HepG2 (cell line): ENCODE data around the gene SCMH1. TPM values are rescaled to one million over a fixed set of nuclear protein-coding genes. Genes with fewer than 3 reads are reported as not detected.

Experiments used
- ATAC-seq: fragments of 200-7000 bp; cut with Tn5 transposase; 3 replicates; pipeline ENCODE4 v1.9.1; 2020; ENCODE audit warnings: mild to moderate bottlenecking, moderate library complexity
- BruUV-seq: library from RNA; stranded (reverse); fragments of 400-500 nt; replicated peaks from 2 replicates; lab custom pipeline; 2021; lab: Mats Ljungman, UMichigan
- CTCF ChIA-PET: fragments of 300-600 bp; formaldehyde crosslinking; extraction: SDS; loops from one replicate; lab custom pipeline; 2021; ENCODE audit warnings: low total read pairs, inconsistent platforms, low intra/inter-chr PET ratio; lab: Yijun Ruan, JAX
- POLR2A ChIA-PET: fragments of 350-600 bp; sonication (Branson Sonifier 250); formaldehyde crosslinking; loops from one replicate; lab custom pipeline; 2020; ENCODE audit warnings: antibody characterized with exemption, inconsistent platforms; lab: Yijun Ruan, JAX
- DNase-seq: peaks from one replicate; pipeline ENCODE4 v3.0.0-alpha.2; 2015; ENCODE audit warnings: low spot score
- FAIRE-seq: peaks from 3 replicates; lab custom pipeline; 2011; peaks lifted over from hg19 to GRCh38; lab: Jason Lieb, UNC
- H2AFZ ChIP-seq: one replicate; pipeline ENCODE4 v1.6.1; 2011; ENCODE audit warnings: low read length, inconsistent platforms
- H3K27ac ChIP-seq: fragments of 300-600 bp; 3 replicates; pipeline ENCODE4 v1.8.0; 2011; ENCODE audit warnings: mixed run types, mild to moderate bottlenecking, mixed read lengths, low read length, inconsistent platforms; ENCODE audit not compliant: insufficient read depth; ENCODE audit errors: extremely low read length
- H3K27me3 ChIP-seq, 2 experiments: fragments of 200-600 bp in 1 of 2; 2 replicates in 1 of 2; 3 replicates in 1 of 2; pipeline versions ENCODE4 v1.6.0 to v1.8.0; 2011; ENCODE audit warnings: low read length in 2 of 2, mild to moderate bottlenecking in 2 of 2, moderate library complexity in 2 of 2, inconsistent platforms in 1 of 2; ENCODE audit not compliant: insufficient read depth in 2 of 2, control insufficient read depth in 1 of 2
- H3K36me3 ChIP-seq, 2 experiments: fragments of 200-600 bp in 1 of 2; replicated peaks in 1 of 2; 2 replicates in 1 of 2; 3 replicates in 1 of 2; pipeline versions ENCODE4 v1.5.1 to v1.8.0; 2011; ENCODE audit warnings: low read length in 2 of 2, inconsistent platforms in 1 of 2; ENCODE audit not compliant: insufficient read depth in 2 of 2, control insufficient read depth in 1 of 2
- H3K4me1 ChIP-seq: 2 replicates; pipeline ENCODE4 v1.5.1; 2012; ENCODE audit warnings: low read length, inconsistent platforms; ENCODE audit not compliant: insufficient read depth
- H3K4me2 ChIP-seq: 2 replicates; pipeline ENCODE4 v1.6.0; 2011; ENCODE audit warnings: low read depth, low read length, inconsistent platforms
- H3K4me3 ChIP-seq, 3 experiments: fragments of 200-600 bp in 1 of 3; sonication (generic), shearing (Covaris generic) in 1 of 3; replicated peaks in 1 of 3; 2 replicates each; pipeline ENCODE4 v1.5.1; 2011 to 2016; ENCODE audit warnings: low read length in 3 of 3, inconsistent platforms in 2 of 3, low read depth in 2 of 3, mild to moderate bottlenecking in 2 of 3, control low read depth in 1 of 3, mixed read lengths in 1 of 3; ENCODE audit not compliant: insufficient read depth in 1 of 3
- H3K79me2 ChIP-seq: one replicate; pipeline ENCODE4 v1.6.1; 2011; ENCODE audit warnings: low read length, inconsistent platforms; ENCODE audit not compliant: insufficient read depth
- H3K9ac ChIP-seq: 2 replicates; pipeline ENCODE4 v1.6.0; 2011; ENCODE audit warnings: mild to moderate bottlenecking, low read depth, low read length, inconsistent platforms; ENCODE audit not compliant: insufficient read depth
- H3K9me3 ChIP-seq: 2 replicates; pipeline ENCODE4 v1.5.1; 2012; ENCODE audit warnings: mild to moderate bottlenecking, low read length
- H4K20me1 ChIP-seq: 2 replicates; pipeline ENCODE4 v1.6.0; 2011; ENCODE audit warnings: inconsistent platforms, mild to moderate bottlenecking, low read length, moderate library complexity; ENCODE audit not compliant: insufficient read depth
- AGO1 ChIP-seq: fragments of 200-400 bp; formaldehyde crosslinking; IDR thresholded peaks from 2 replicates; pipeline ENCODE4 v1.6.1; 2017; ENCODE audit warnings: mild to moderate bottlenecking, low read depth, low read length, moderate library complexity; ENCODE audit not compliant: poor library complexity, severe bottlenecking
- AKAP8 ChIP-seq: sonication (generic); formaldehyde crosslinking; IDR thresholded peaks from 2 replicates; pipeline ENCODE4 v1.5.1; 2020; ENCODE audit warnings: mild to moderate bottlenecking, missing genetic modification reagents
- GFI1 ChIP-seq: sonication (generic); formaldehyde crosslinking; IDR thresholded peaks from 2 replicates; pipeline ENCODE4 v1.5.0; 2020; ENCODE audit warnings: missing genetic modification reagents, mild to moderate bottlenecking, borderline replicate concordance
- GTF3A ChIP-seq: sonication (generic); formaldehyde crosslinking; conservative IDR thresholded peaks from 2 replicates; pipeline ENCODE4 v1.4.0; 2020; ENCODE audit warnings: mild to moderate bottlenecking, missing genetic modification reagents
- KDM4B ChIP-seq: sonication (generic); formaldehyde crosslinking; IDR thresholded peaks from 2 replicates; pipeline ENCODE4 v1.4.0; 2020; ENCODE audit warnings: missing genetic modification reagents
- MAFG ChIP-seq: sonication (generic); formaldehyde crosslinking; IDR thresholded peaks from 2 replicates; pipeline ENCODE4 v1.5.1; 2020; ENCODE audit warnings: mild to moderate bottlenecking, missing genetic modification reagents
- MIER3 ChIP-seq: IDR thresholded peaks from 2 replicates; pipeline ENCODE4 v1.6.1; 2016; ENCODE audit warnings: missing compliant biosample characterization, borderline replicate concordance
- NCOA1 ChIP-seq: sonication (generic); formaldehyde crosslinking; IDR thresholded peaks from 2 replicates; pipeline ENCODE4 v1.9.0; 2021; ENCODE audit warnings: missing genetic modification reagents
- NKX3-1 ChIP-seq: sonication (generic); formaldehyde crosslinking; IDR thresholded peaks from 2 replicates; pipeline ENCODE4 v1.5.0; 2020; ENCODE audit warnings: missing genetic modification reagents
- NR2F1 ChIP-seq, 2 experiments: fragments of 450-650 bp in 1 of 2; formaldehyde crosslinking in 1 of 2; IDR thresholded peaks; 2 replicates each; pipeline versions ENCODE4 v1.5.0 to v1.6.1; 2016 to 2020; ENCODE audit warnings: mild to moderate bottlenecking in 1 of 2, missing compliant biosample characterization in 1 of 2, missing genetic modification reagents in 1 of 2, moderate library complexity in 1 of 2
- PHB2 ChIP-seq: fragments of 450-650 bp; IDR thresholded peaks from 2 replicates; pipeline ENCODE4 v1.6.1; 2018; ENCODE audit not compliant: partially characterized antibody
- RAD51 ChIP-seq: fragments of 450-650 bp; IDR thresholded peaks from 2 replicates; pipeline ENCODE4 v1.6.1; 2016; ENCODE audit warnings: borderline replicate concordance
- RBM22 ChIP-seq: fragments of 200-400 bp; formaldehyde crosslinking; optimal IDR thresholded peaks from 2 replicates; pipeline ENCODE3; 2017; ENCODE audit warnings: mild to moderate bottlenecking, low read length, moderate library complexity
- TEAD2 ChIP-seq: sonication (generic); formaldehyde crosslinking; IDR thresholded peaks from 2 replicates; pipeline ENCODE4 v1.9.0; 2021; ENCODE audit warnings: missing genetic modification reagents
- ZBTB3 ChIP-seq: sonication (generic); formaldehyde crosslinking; IDR thresholded peaks from 2 replicates; pipeline ENCODE4 v1.4.0; 2020; ENCODE audit warnings: low read depth, mild to moderate bottlenecking, moderate library complexity, missing genetic modification reagents, borderline replicate concordance
- ZNF121 ChIP-seq: sonication (generic); formaldehyde crosslinking; IDR thresholded peaks from 2 replicates; pipeline ENCODE4 v1.5.0; 2020; ENCODE audit warnings: mild to moderate bottlenecking, missing genetic modification reagents
- ZNF33B ChIP-seq: sonication (generic); formaldehyde crosslinking; IDR thresholded peaks from 2 replicates; pipeline ENCODE4 v1.5.1; 2020; ENCODE audit warnings: mild to moderate bottlenecking, missing genetic modification reagents
- ZNF773 ChIP-seq: sonication (generic); formaldehyde crosslinking; IDR thresholded peaks from 2 replicates; pipeline ENCODE4 v1.4.0; 2020; ENCODE audit warnings: missing genetic modification reagents, borderline replicate concordance
- ZNF775 ChIP-seq: sonication (generic); formaldehyde crosslinking; IDR thresholded peaks from 2 replicates; pipeline ENCODE4 v1.4.0; 2020; ENCODE audit warnings: missing genetic modification reagents, mild to moderate bottlenecking, moderate library complexity, borderline replicate concordance
- WGBS: methylation state at CpG from one replicate; pipeline ENCODE4 v1.1.6; 2017; ENCODE audit warnings: low lambda C conversion rate; 5-methylcytosine and 5-hydroxymethylcytosine counted together
- in situ Hi-C: cut with HindIII; loops from 2 replicates; pipeline ENCODE4 v1.10.0; 2017; ENCODE audit warnings: low pct_unique_long_range_greater_than_20kb; ENCODE audit not compliant: extremely low pct_ligation_motif_present
- intact Hi-C: fragments of 100-400 bp; cut with micrococcal nuclease; formaldehyde crosslinking; loops from one replicate; pipeline ENCODE4 v1.10.0; 2022; ENCODE audit not compliant: unreplicated experiment
- polyA plus RNA-seq, 8 experiments: library from polyadenylated mRNA; depleted of rRNA in 3 of 8; stranded (reverse) in 7 of 8; unstranded in 1 of 8; fragments of >200 nt; fragmentation: Illumina TruSeq in 4 of 8; extraction: Trizol in 4 of 8; gene quantifications; 2 replicates each; pipeline versions ENCODE4 v1.2.1 to v1.2.3, GENCODE V29; 2011 to 2016; ENCODE audit warnings: low read depth in 4 of 8, missing spikeins in 1 of 8, mixed read lengths in 1 of 8; ENCODE audit not compliant: insufficient read depth in 1 of 8
- total RNA-seq, 5 experiments: library from RNA; depleted of rRNA; stranded (reverse); fragments of >200 nt; fragmentation: Illumina TruSeq; extraction: Trizol; gene quantifications; 2 replicates each; pipeline ENCODE4 v1.2.3, GENCODE V29; 2016; ENCODE audit warnings: low read depth in 1 of 5

The SCMH1 gene
- total and polyA plus RNA-seq, 2 of the 13 experiments (the other 11 are each of a cell fraction or from before 2014, with no cell fraction given): 41.8 to 52.6 TPM

- Histone ChIP-seq H3K4me2 (no peak overlapping the region), H2AFZ (no peak overlapping the region), H3K9me3 (no peaks in the 10 kb centered on the region), H3K27me3 (no peaks in the 10 kb centered on the region), H3K4me1 (peaks cover 37% of the 10 kb centered on the region), H3K27ac (no peak overlapping the region), H3K36me3 (peaks cover 2 to 9% of the 10 kb centered on the region in 2 experiments; a peak in 3 of 5 replicates), H3K9ac (no peak overlapping the region), H3K4me3 (no peak overlapping the region), H4K20me1 (peaks cover 26% of the 10 kb centered on the region; the same call in 1 of the 2 replicates), H3K79me2 (peaks cover 69% of the 10 kb centered on the region)
- FAIRE-seq: no peak
- DNase-seq: no peak
- no peak for ATAC-seq
- ChIA-PET POLR2A (no interaction called here), CTCF (no interaction called here)
- intact Hi-C loops (no loop called here), in situ Hi-C loops (loop anchor here (5.0 kb wide), 1 partner anchor 55 kb away; no protein-coding TSS in a partner anchor)
- TF ChIP-seq ZBTB3 (CRISPR knock-in tag): no peak
- peak; percentile 23 for TF ChIP-seq RBM22
- no TSS peak for BruUV-seq
- WGBS: 88% methylated on average over 3 of the region's 3 CpGs
Measured at GRCh38 chr1:41226815-41227434, 15.2 kb downstream of the SCMH1 start.

GRCh38 chr1:41225495-41225894, 16.6 kb downstream of the SCMH1 start:
- POLR2A ChIA-PET: no interaction called here
- DNase-seq (no peak), ATAC-seq (no peak), FAIRE-seq (no peak)
- no peaks in the 10 kb centered on the region for H3K9me3 ChIP-seq
- CTCF ChIA-PET: no interaction called here
- H3K4me2 ChIP-seq: 0 out of 2 replicates have a peak overlapping the region, but pooled peaks have one; percentile 24
- no peak overlapping the region for H3K9ac ChIP-seq
- no peak overlapping the region for H3K27ac ChIP-seq
- H3K4me1 ChIP-seq: peaks cover 32% of the 10 kb centered on the region
- H3K27me3 ChIP-seq: no peaks in the 10 kb centered on the region
- intact Hi-C loops (no loop called here), in situ Hi-C loops (loop anchor here (5.0 kb wide), 1 partner anchor 53 kb away; no protein-coding TSS in a partner anchor)
- no peak overlapping the region for H3K4me3 ChIP-seq
- peaks cover 22% of the 10 kb centered on the region; the same call in 1 of the 2 replicates for H4K20me1 ChIP-seq
- H3K79me2 ChIP-seq: peaks cover 64% of the 10 kb centered on the region
- H2AFZ ChIP-seq: no peak overlapping the region
- peaks cover 2 to 9% of the 10 kb centered on the region in 2 experiments; a peak in 4 of 5 replicates for H3K36me3 ChIP-seq
- WGBS: 74% methylated on average over 3 of the region's 3 CpGs
- no TSS peak for BruUV-seq
- TF ChIP-seq AGO1: no peak
- no peak for TF ChIP-seq GFI1 (CRISPR knock-in tag)
- no peak for TF ChIP-seq NCOA1
- TF ChIP-seq ZNF121 (CRISPR knock-in tag): no peak
- no peak for TF ChIP-seq NKX3-1 (CRISPR knock-in tag)
- no peak for TF ChIP-seq ZNF33B
- no peak for TF ChIP-seq MAFG (CRISPR knock-in tag)
- TF ChIP-seq RAD51: no peak
- TF ChIP-seq PHB2: no peak
- no peak for TF ChIP-seq AKAP8 (CRISPR knock-in tag)
- TF ChIP-seq MIER3: no peak
- TF ChIP-seq TEAD2: no peak
- no peak for TF ChIP-seq NR2F1 (CRISPR knock-in tag; IDR thresholded peaks at IDR 0.05)
- TF ChIP-seq KDM4B (CRISPR knock-in tag): no peak
- no peak for TF ChIP-seq ZNF773 (CRISPR knock-in tag)
- no peak for TF ChIP-seq ZNF775 (CRISPR knock-in tag)
- TF ChIP-seq GTF3A (CRISPR knock-in tag): no peak
